Mesendoderm (in vitro differentiated cells): ENCODE measurements around the gene KHDC1L.

ENCODE experiments used
- DNase-seq: peaks from one replicate; pipeline ENCODE4 v3.0.0; 2013
- H2AK5ac ChIP-seq: 2 replicates; pipeline ENCODE4 v1.6.1; 2013; ENCODE audit warnings: low read length, inconsistent platforms
- H2BK120ac ChIP-seq: 2 replicates; pipeline ENCODE4 v1.6.1; 2013; ENCODE audit warnings: low read depth, mild to moderate bottlenecking, low read length, moderate library complexity, mixed read lengths
- H2BK15ac ChIP-seq: replicated peaks from 2 replicates; pipeline ENCODE4 v1.6.1; 2013; ENCODE audit warnings: low read depth, mild to moderate bottlenecking, moderate library complexity
- H2BK5ac ChIP-seq: 2 replicates; pipeline ENCODE4 v1.6.1; 2013; ENCODE audit warnings: low read length, inconsistent platforms
- H3K18ac ChIP-seq: 2 replicates; pipeline ENCODE4 v1.6.1; 2013; ENCODE audit warnings: mild to moderate bottlenecking, low read length, mixed read lengths
- H3K23ac ChIP-seq: one replicate; pipeline ENCODE4 v1.6.1; 2013; ENCODE audit warnings: low read length
- H3K27ac ChIP-seq: 2 replicates; pipeline ENCODE4 v1.5.1; 2013; ENCODE audit warnings: low read depth, mild to moderate bottlenecking, inconsistent platforms, low read length, moderate library complexity
- H3K27me3 ChIP-seq: 2 replicates; pipeline ENCODE4 v1.6.1; 2013; ENCODE audit warnings: low read length, control low read depth, mild to moderate bottlenecking, inconsistent platforms; ENCODE audit not compliant: insufficient read depth, poor library complexity
- H3K36me3 ChIP-seq: 2 replicates; pipeline ENCODE4 v1.6.1; 2013; ENCODE audit warnings: low read length, inconsistent platforms; ENCODE audit not compliant: control insufficient read depth, insufficient read depth
- H3K4ac ChIP-seq: one replicate; pipeline ENCODE4 v1.6.1; 2013; ENCODE audit warnings: low read depth, mild to moderate bottlenecking, low read length, moderate library complexity
- H3K4me1 ChIP-seq: 2 replicates; pipeline ENCODE4 v1.6.1; 2013; ENCODE audit warnings: low read depth, low read length, inconsistent platforms; ENCODE audit not compliant: control insufficient read depth
- H3K4me2 ChIP-seq: 2 replicates; pipeline ENCODE4 v1.6.1; 2013; ENCODE audit warnings: low read length
- H3K4me3 ChIP-seq: 2 replicates; pipeline ENCODE4 v1.5.1; 2013; ENCODE audit warnings: mild to moderate bottlenecking, low read length
- H3K56ac ChIP-seq: one replicate; pipeline ENCODE4 v1.6.1; 2013; ENCODE audit warnings: low read length
- H3K79me1 ChIP-seq: 2 replicates; pipeline ENCODE4 v1.6.1; 2013; ENCODE audit warnings: low read length, inconsistent platforms
- H3K79me2 ChIP-seq: 2 replicates; pipeline ENCODE4 v1.6.1; 2013; ENCODE audit warnings: mild to moderate bottlenecking, low read length; ENCODE audit not compliant: control insufficient read depth, insufficient read depth
- H3K9ac ChIP-seq: 2 replicates; pipeline ENCODE4 v1.6.1; 2013; ENCODE audit warnings: low read length, inconsistent platforms
- H4K5ac ChIP-seq: one replicate; pipeline ENCODE4 v1.6.1; 2013; ENCODE audit warnings: low read length
- H4K8ac ChIP-seq: one replicate; pipeline ENCODE4 v1.6.1; 2013; ENCODE audit warnings: low read depth, mild to moderate bottlenecking, control low read depth, low read length, moderate library complexity
- WGBS: extraction: QIAGEN DNeasy Blood & Tissue Kit; methylation state at CpG from one replicate; pipeline ENCODE4 v1.1.7; 2013; ENCODE audit warnings: low lambda C conversion rate, missing lambda C conversion rate; ENCODE audit not compliant: insufficient coverage; ENCODE audit errors: extremely low coverage; 5-methylcytosine and 5-hydroxymethylcytosine counted together

The KHDC1L gene

DNA sequence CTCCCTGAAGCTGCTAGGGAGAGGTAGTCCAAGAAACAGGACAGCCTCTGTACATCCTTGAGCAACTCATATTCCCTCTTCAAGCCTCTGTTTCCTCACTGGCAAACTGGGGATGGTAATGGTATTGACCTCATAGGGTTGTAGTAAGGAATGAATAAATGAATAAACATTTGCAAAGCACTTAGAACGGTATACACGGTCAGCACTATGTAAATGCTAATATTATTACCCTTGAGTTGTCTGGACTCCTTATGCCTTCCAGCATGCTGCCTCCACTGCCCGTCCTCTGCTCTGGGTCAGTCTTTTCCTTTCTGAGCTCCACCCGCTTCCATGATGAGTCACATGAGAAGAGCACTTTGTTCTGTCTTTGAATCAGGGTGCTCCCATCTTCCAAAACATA lies 50.6 kb downstream of the KHDC1L start:
- Histone ChIP-seq H2BK15ac (no peak overlapping the region), H2AK5ac (no peak overlapping the region), H4K5ac (no peak overlapping the region), H3K27ac (no peak overlapping the region), H3K23ac (no peak overlapping the region), H2BK120ac (no peak overlapping the region), H3K56ac (no peak overlapping the region), H3K4ac (no peak overlapping the region), H4K8ac (no peak overlapping the region), H3K9ac (no peak overlapping the region), H3K4me1 (no peaks in the 10 kb centered on the region), H3K79me1 (no peaks in the 10 kb centered on the region), H3K79me2 (no peaks in the 10 kb centered on the region), H3K4me3 (no peak overlapping the region), H3K18ac (no peak overlapping the region), H2BK5ac (no peak overlapping the region), H3K4me2 (no peak overlapping the region), H3K36me3 (no peaks in the 10 kb centered on the region), H3K27me3 (no peaks in the 10 kb centered on the region)
- no CpG with 5 or more reads among the region's 4 CpGs for WGBS
- DNase-seq, result no peak
